Hepatocyte (in vitro differentiated cells): Measurements from ENCODE around the gene PTGES3L. TPM values are rescaled to one million over a fixed set of nuclear protein-coding genes. Genes with fewer than 3 reads are reported as not detected.

ENCODE experiments used
- DNase-seq: peaks from one replicate; pipeline ENCODE4 v3.0.0-alpha.2; 2016; ENCODE audit warnings: low spot score
- H2AFZ ChIP-seq: fragments of 200-600 bp; sonication (generic); 2 replicates; pipeline ENCODE4 v1.6.0; 2016; ENCODE audit warnings: antibody characterized with exemption, mild to moderate bottlenecking
- H3K27ac ChIP-seq: fragments of 200-600 bp; sonication (generic); 2 replicates; pipeline ENCODE4 v1.5.1; 2016; ENCODE audit warnings: mild to moderate bottlenecking
- H3K27me3 ChIP-seq: fragments of 200-600 bp; sonication (generic); 2 replicates; pipeline ENCODE4 v1.6.1; 2016
- H3K36me3 ChIP-seq: fragments of 200-600 bp; sonication (generic); replicated peaks from 2 replicates; pipeline ENCODE4 v1.5.1; 2016; ENCODE audit warnings: low read depth; ENCODE audit not compliant: insufficient read depth
- H3K4me1 ChIP-seq: fragments of 200-600 bp; sonication (generic); 2 replicates; pipeline ENCODE4 v1.5.1; 2016; ENCODE audit warnings: mild to moderate bottlenecking, moderate library complexity; ENCODE audit not compliant: insufficient read depth
- H3K4me2 ChIP-seq: fragments of 200-600 bp; sonication (generic); 2 replicates; pipeline ENCODE4 v1.6.0; 2016
- H3K4me3 ChIP-seq: fragments of 200-600 bp; sonication (generic); 2 replicates; pipeline ENCODE4 v1.5.1; 2016; ENCODE audit warnings: mild to moderate bottlenecking
- H3K79me2 ChIP-seq: fragments of 200-600 bp; sonication (generic); 2 replicates; pipeline ENCODE4 v1.6.0; 2017; ENCODE audit warnings: mild to moderate bottlenecking
- H3K9me2 ChIP-seq: fragments of 200-600 bp; sonication (generic); replicated peaks from 2 replicates; pipeline ENCODE4 v1.6.0; 2017; ENCODE audit warnings: mild to moderate bottlenecking; ENCODE audit not compliant: insufficient read depth
- H3K9me3 ChIP-seq: fragments of 200-600 bp; sonication (generic); 2 replicates; pipeline ENCODE4 v1.5.1; 2016; ENCODE audit warnings: low read depth, mild to moderate bottlenecking
- H4K20me1 ChIP-seq: fragments of 200-600 bp; sonication (generic); 2 replicates; pipeline ENCODE4 v1.6.0; 2016; ENCODE audit warnings: mild to moderate bottlenecking; ENCODE audit not compliant: insufficient read depth, poor library complexity, severe bottlenecking
- EZH2 ChIP-seq: fragments of 200-600 bp; sonication (generic); IDR thresholded peaks from 2 replicates; pipeline ENCODE4 v1.6.1; 2016; ENCODE audit warnings: antibody characterized with exemption, mild to moderate bottlenecking, borderline replicate concordance
- EZH2phosphoT487 ChIP-seq: fragments of 200-600 bp; sonication (generic); IDR thresholded peaks from one replicate; pipeline ENCODE4 v1.6.1; 2018; ENCODE audit warnings: antibody characterized with exemption, mild to moderate bottlenecking, low read depth, moderate library complexity; ENCODE audit not compliant: unreplicated experiment, severe bottlenecking
- WGBS: methylation state at CpG from one replicate; pipeline ENCODE4 v1.1.6; 2016; ENCODE audit warnings: low lambda C conversion rate; ENCODE audit errors: missing lambda C conversion rate; 5-methylcytosine and 5-hydroxymethylcytosine counted together
- polyA plus RNA-seq: library from polyadenylated mRNA; unstranded; fragments of >200 nt; fragmentation: Nextera tagmentation; extraction: Ambion mirVana; gene quantifications from 2 replicates; pipeline ENCODE4 v1.2.1, GENCODE V29; 2016
- total RNA-seq: library from RNA; depleted of rRNA; stranded (reverse); fragments of >200 nt; gene quantifications from 2 replicates; pipeline ENCODE4 v1.2.3, GENCODE V29; 2014
- TF ChIP-seq, protein P1 (sequence below): fragments of 200-600 bp; sonication (generic); IDR thresholded peaks from 2 replicates; pipeline ENCODE4 v1.5.1; 2016; ENCODE audit warnings: antibody characterized with exemption, mild to moderate bottlenecking; ENCODE audit not compliant: poor library complexity

The PTGES3L gene
- total and polyA plus RNA-seq, 2 experiments from 2014 or later, result 0.40 to 2.4 TPM

DNA sequence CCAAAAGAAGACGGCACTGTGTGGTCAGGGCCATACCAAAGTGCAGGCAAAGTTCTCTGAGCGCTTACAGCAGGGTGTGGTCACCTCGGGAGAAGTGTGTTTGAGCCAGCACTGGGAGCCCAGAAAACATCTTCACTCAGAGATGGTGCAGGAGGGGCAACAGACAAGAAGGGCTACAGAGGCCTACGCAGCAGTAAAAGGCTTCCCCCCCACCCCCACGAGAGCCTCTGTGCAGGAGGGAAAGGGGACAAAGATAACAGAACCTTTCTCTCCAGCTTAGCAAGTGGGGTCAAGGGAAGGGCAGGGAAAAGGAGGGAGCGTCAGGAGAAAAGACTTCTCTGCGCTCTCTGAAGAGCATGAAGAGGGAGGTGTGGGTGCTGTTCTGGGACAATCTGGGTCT lies 39.5 kb upstream of the PTGES3L start:
- WGBS, result 29% methylated on average over 7 of the region's 7 CpGs
- TF ChIP-seq, protein P1, sequence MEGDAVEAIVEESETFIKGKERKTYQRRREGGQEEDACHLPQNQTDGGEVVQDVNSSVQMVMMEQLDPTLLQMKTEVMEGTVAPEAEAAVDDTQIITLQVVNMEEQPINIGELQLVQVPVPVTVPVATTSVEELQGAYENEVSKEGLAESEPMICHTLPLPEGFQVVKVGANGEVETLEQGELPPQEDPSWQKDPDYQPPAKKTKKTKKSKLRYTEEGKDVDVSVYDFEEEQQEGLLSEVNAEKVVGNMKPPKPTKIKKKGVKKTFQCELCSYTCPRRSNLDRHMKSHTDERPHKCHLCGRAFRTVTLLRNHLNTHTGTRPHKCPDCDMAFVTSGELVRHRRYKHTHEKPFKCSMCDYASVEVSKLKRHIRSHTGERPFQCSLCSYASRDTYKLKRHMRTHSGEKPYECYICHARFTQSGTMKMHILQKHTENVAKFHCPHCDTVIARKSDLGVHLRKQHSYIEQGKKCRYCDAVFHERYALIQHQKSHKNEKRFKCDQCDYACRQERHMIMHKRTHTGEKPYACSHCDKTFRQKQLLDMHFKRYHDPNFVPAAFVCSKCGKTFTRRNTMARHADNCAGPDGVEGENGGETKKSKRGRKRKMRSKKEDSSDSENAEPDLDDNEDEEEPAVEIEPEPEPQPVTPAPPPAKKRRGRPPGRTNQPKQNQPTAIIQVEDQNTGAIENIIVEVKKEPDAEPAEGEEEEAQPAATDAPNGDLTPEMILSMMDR, result no peak
- no peak for TF ChIP-seq EZH2
- TF ChIP-seq EZH2phosphoT487, result no peak

DNA sequence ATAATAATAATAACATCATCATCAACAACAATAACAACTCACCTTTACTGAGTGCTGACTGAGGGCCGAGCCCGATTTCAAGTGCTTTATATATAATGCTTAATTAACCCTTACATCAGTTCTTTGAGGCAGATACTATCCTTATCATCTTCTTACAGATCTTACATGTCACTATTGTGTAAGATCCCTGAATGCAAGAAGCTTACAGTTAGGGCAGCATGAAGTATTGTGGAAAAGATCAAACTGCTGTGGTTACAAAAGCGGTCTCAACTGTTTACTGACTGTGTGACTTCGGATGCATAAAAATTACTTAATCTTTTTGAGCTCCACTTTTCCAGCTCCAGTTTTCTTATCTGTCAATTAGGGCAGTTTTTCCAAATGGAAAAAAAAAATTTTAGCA lies 39.1 kb upstream of the PTGES3L start:
- Histone ChIP-seq H3K4me1 (peaks cover 24% of the 10 kb centered on the region), H3K36me3 (no peaks in the 10 kb centered on the region), H4K20me1 (peaks cover 15% of the 10 kb centered on the region), H3K9me3 (no peaks in the 10 kb centered on the region), H3K4me2 (peak overlapping the region; percentile 88), H3K9me2 (no peaks in the 10 kb centered on the region), H2AFZ (no peak overlapping the region), H3K79me2 (peaks cover 47% of the 10 kb centered on the region), H3K27ac (peak overlapping the region; percentile 99), H3K4me3 (no peak overlapping the region), H3K27me3 (no peaks in the 10 kb centered on the region)
- 72% methylated on average over 4 of the region's 4 CpGs for WGBS
- DNase-seq, result no peak
- no peak for TF ChIP-seq EZH2phosphoT487
- TF ChIP-seq, protein P1, result no peak
- TF ChIP-seq EZH2, result no peak

More for the DNA sequence above, 39.5 kb upstream of the PTGES3L start:
- Histone ChIP-seq H3K36me3 (no peaks in the 10 kb centered on the region), H3K4me3 (no peak overlapping the region), H3K79me2 (peaks cover 47% of the 10 kb centered on the region), H3K4me1 (peaks cover 24% of the 10 kb centered on the region), H3K9me3 (no peaks in the 10 kb centered on the region), H3K27me3 (no peaks in the 10 kb centered on the region), H3K4me2 (peak overlapping the region; percentile 88), H2AFZ (no peak overlapping the region), H4K20me1 (peaks cover 15% of the 10 kb centered on the region), H3K27ac (peak overlapping the region; percentile 99), H3K9me2 (no peaks in the 10 kb centered on the region)
- no peak for DNase-seq

DNA sequence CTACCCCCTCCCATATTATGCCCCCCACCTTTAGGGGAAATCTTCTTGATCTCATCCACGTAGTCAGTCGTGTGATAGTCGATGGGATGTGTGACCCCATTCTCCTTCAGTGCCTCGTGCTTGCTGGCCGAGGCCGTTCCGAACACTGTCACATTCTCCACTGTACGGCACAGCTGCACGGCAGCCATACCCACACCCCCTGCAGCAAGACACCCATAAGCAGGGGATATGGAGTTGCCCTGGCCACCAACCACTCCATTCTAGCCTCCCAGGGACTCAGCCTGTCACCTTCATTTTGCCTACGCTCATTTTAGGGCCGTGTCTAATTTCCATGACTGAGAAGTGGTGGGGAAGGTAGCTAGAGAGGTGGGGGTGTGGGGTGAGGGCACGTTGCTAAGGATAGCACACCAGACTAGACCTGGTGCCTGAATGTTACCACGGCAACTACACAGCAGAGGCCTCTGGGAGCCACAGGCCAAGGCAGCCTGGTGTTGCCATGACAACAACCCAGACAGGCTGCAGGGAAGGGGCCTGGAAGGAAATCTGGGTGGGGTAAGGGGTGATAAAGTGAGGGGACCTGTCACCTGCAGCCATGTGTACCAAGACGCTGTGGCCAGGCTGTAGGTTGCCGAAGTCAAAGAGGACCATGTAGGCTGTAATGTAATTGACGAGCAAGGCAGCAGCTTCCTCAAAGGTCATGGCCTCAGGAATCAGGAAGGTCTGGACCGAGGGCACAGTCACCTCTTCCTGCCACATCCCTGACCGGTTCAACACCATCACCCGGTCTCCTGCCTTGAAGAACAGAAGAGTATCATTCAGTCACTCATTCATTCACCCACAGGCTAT lies 38.4 kb upstream of the PTGES3L start:
- Histone ChIP-seq H3K4me2 (peak overlapping the region; percentile 88), H3K79me2 (peaks cover 47% of the 10 kb centered on the region), H2AFZ (no peak overlapping the region), H4K20me1 (peaks cover 15% of the 10 kb centered on the region), H3K9me3 (no peaks in the 10 kb centered on the region), H3K9me2 (no peaks in the 10 kb centered on the region), H3K36me3 (no peaks in the 10 kb centered on the region), H3K27me3 (no peaks in the 10 kb centered on the region), H3K4me1 (peaks cover 24% of the 10 kb centered on the region), H3K27ac (peak overlapping the region; percentile 99), H3K4me3 (no peak overlapping the region)
- peak; percentile 64 for DNase-seq
- TF ChIP-seq EZH2phosphoT487 (no peak), EZH2 (no peak)
- TF ChIP-seq, protein P1, result no peak
- 77% methylated on average over 19 of the region's 19 CpGs for WGBS
